Common myeloid progenitor, CD34-positive (primary cell): ENCODE data around the gene FRMD8.

Experiments used
- CTCF ChIA-PET: fragments of 350-600 bp; sonication (Branson Sonifier 250); formaldehyde crosslinking; loops from one replicate; lab custom pipeline; 2021; ENCODE audit warnings: antibody characterized with exemption; lab: Charles Lee
- POLR2A ChIA-PET: fragments of 350-600 bp; sonication (Branson Sonifier 250); formaldehyde crosslinking; loops from one replicate; lab custom pipeline; 2021; ENCODE audit warnings: antibody characterized with exemption; lab: Charles Lee
- DNase-seq, 3 donors: peaks; one replicate each; pipeline versions ENCODE4 v3.0.0 to v3.0.0-alpha.2; 2013
- H3K27ac ChIP-seq, 2 experiments: 1 replicate in 1 of 2; 2 replicates in 1 of 2; pipeline ENCODE4 v1.7.0; 2013; ENCODE audit warnings: inconsistent platforms in 2 of 2, low read length in 2 of 2, mild to moderate bottlenecking in 2 of 2, low read depth in 1 of 2, moderate library complexity in 1 of 2; ENCODE audit not compliant: severe bottlenecking in 2 of 2, insufficient read depth in 1 of 2, poor library complexity in 1 of 2
- H3K27me3 ChIP-seq, 5 experiments: replicated peaks in 2 of 5; 1 replicate in 3 of 5; 2 replicates in 2 of 5; pipeline versions ENCODE4 v1.6.1 to v1.7.0; 2013; ENCODE audit warnings: low read length in 4 of 5, mild to moderate bottlenecking in 2 of 5, moderate library complexity in 2 of 5, inconsistent platforms in 1 of 5; ENCODE audit not compliant: insufficient read depth in 5 of 5, control insufficient read depth in 4 of 5
- H3K36me3 ChIP-seq, 4 experiments: 1 replicate in 2 of 4; 2 replicates in 2 of 4; pipeline versions ENCODE4 v1.6.1 to v1.7.0; 2013; ENCODE audit warnings: low read length in 3 of 4, control low read depth in 1 of 4, mild to moderate bottlenecking in 1 of 4; ENCODE audit not compliant: control insufficient read depth in 4 of 4, insufficient read depth in 4 of 4
- H3K4me1 ChIP-seq, 4 experiments: 1 replicate in 3 of 4; 2 replicates in 1 of 4; pipeline versions ENCODE4 v1.6.1 to v1.7.1; 2013; ENCODE audit warnings: low read length in 3 of 4, mild to moderate bottlenecking in 3 of 4, control low read depth in 1 of 4, inconsistent platforms in 1 of 4, moderate library complexity in 1 of 4; ENCODE audit not compliant: control insufficient read depth in 4 of 4, insufficient read depth in 4 of 4; ENCODE audit errors: control extremely low read depth in 1 of 4
- H3K4me3 ChIP-seq, 7 experiments: 1 replicate in 4 of 7; 2 replicates in 3 of 7; pipeline versions ENCODE4 v1.5.1 to v1.7.0; 2013; ENCODE audit warnings: mild to moderate bottlenecking in 7 of 7, low read length in 6 of 7, moderate library complexity in 6 of 7, inconsistent platforms in 2 of 7, low read depth in 2 of 7, control low read depth in 1 of 7; ENCODE audit not compliant: insufficient read depth in 4 of 7, control insufficient read depth in 1 of 7; ENCODE audit errors: extremely low read depth in 1 of 7
- H3K9me3 ChIP-seq, 5 experiments: 1 replicate in 4 of 5; 2 replicates in 1 of 5; pipeline versions ENCODE4 v1.6.1 to v1.7.1; 2013; ENCODE audit warnings: low read length in 4 of 5, mild to moderate bottlenecking in 2 of 5, inconsistent platforms in 1 of 5, low read depth in 1 of 5, moderate library complexity in 1 of 5; ENCODE audit not compliant: control insufficient read depth in 4 of 5, insufficient read depth in 2 of 5; ENCODE audit errors: control extremely low read depth in 1 of 5
- WGBS: methylation state at CpG from one replicate; pipeline ENCODE4 v1.1.5; 2013; ENCODE audit not compliant: insufficient coverage; 5-methylcytosine and 5-hydroxymethylcytosine counted together

Gene FRMD8

GRCh38 chr11:65437436-65438227, 51.2 kb downstream of the FRMD8 start:
- H3K27me3 ChIP-seq: no peaks in the 10 kb centered on the region
- WGBS: 96% methylated on average over 13 of the region's 14 CpGs
- no peak for DNase-seq
- ChIA-PET CTCF (interaction anchor here (1.0 to 1.2 kb wide), 4 partner anchors 10 to 72 kb away, joined by 3 to 4 read pairs (median 3); no protein-coding TSS in a partner anchor), POLR2A (interaction anchor here (0.8 to 1.7 kb wide), 2 partner anchors 16 to 66 kb away, joined by 3 to 5 read pairs; partner anchors contain the start of gene NEAT1)
- H3K27ac ChIP-seq: no peak overlapping the region
- no peak overlapping the region for H3K4me3 ChIP-seq
- H3K9me3 ChIP-seq: no peaks in the 10 kb centered on the region
- H3K36me3 ChIP-seq: peaks cover 11 to 55% (median 25%) of the 10 kb centered on the region in 4 experiments
- peaks cover 0 to 23% (median 17%) of the 10 kb centered on the region in 4 experiments for H3K4me1 ChIP-seq

GRCh38 chr11:65438257-65439151, 52.1 kb downstream of the FRMD8 start:
- Histone ChIP-seq H3K9me3 (no peaks in the 10 kb centered on the region), H3K36me3 (peaks cover 11 to 54% (median 25%) of the 10 kb centered on the region in 4 experiments), H3K4me1 (peaks cover 7 to 28% (median 20%) of the 10 kb centered on the region in 4 experiments), H3K27me3 (no peaks in the 10 kb centered on the region), H3K27ac (no peak overlapping the region), H3K4me3 (no peak overlapping the region)
- WGBS: no CpG with 5 or more reads among the region's 9 CpGs
- DNase-seq: no peak
- POLR2A ChIA-PET: interaction anchor here (0.7 to 1.7 kb wide), 2 partner anchors 17 to 20 kb away, joined by 5 to 6 read pairs; partner anchors contain the start of gene NEAT1
- CTCF ChIA-PET: no interaction called here

GRCh38 chr11:65439331-65440181, 53.1 kb downstream of the FRMD8 start:
- Histone ChIP-seq H3K27me3 (no peaks in the 10 kb centered on the region), H3K4me1 (peaks cover 11 to 36% (median 27%) of the 10 kb centered on the region in 4 experiments), H3K9me3 (no peaks in the 10 kb centered on the region), H3K27ac (no peak overlapping the region), H3K36me3 (peaks cover 11 to 56% (median 27%) of the 10 kb centered on the region in 4 experiments), H3K4me3 (no peak overlapping the region)
- CTCF ChIA-PET: no interaction called here
- POLR2A ChIA-PET: interaction anchor here (0.7 kb wide), 1 partner anchor 21 kb away, joined by 6 read pairs; no protein-coding TSS in a partner anchor
- WGBS: no CpG with 5 or more reads among the region's 7 CpGs
- no peak for DNase-seq

GRCh38 chr11:65440831-65441499, 54.5 kb downstream of the FRMD8 start:
- POLR2A ChIA-PET: interaction anchor here (1.1 to 3.6 kb wide), 3 partner anchors 11 to 58 kb away, joined by 3 to 26 read pairs (median 3); partner anchors contain the start of gene MALAT1
- no peak overlapping the region for H3K27ac ChIP-seq
- 84% methylated on average over 3 of the region's 8 CpGs for WGBS
- no peaks in the 10 kb centered on the region for H3K27me3 ChIP-seq
- no peak overlapping the region for H3K4me3 ChIP-seq
- H3K9me3 ChIP-seq: no peaks in the 10 kb centered on the region
- H3K36me3 ChIP-seq: peaks cover 8 to 53% (median 25%) of the 10 kb centered on the region in 4 experiments
- CTCF ChIA-PET: interaction anchor here (0.8 to 2.7 kb wide), 5 partner anchors 10 to 47 kb away, joined by 3 to 9 read pairs (median 3); no protein-coding TSS in a partner anchor
- H3K4me1 ChIP-seq: peaks cover 11 to 36% (median 27%) of the 10 kb centered on the region in 4 experiments
- DNase-seq: no peak

GRCh38 chr11:65442842-65443331, 56.5 kb downstream of the FRMD8 start:
- peak overlapping the region in 3 of 7 experiments; percentile 20 to 61 (median 22) for H3K4me3 ChIP-seq
- POLR2A ChIA-PET: interaction anchor here (0.9 to 3.6 kb wide), 7 partner anchors 17 to 64 kb away, joined by 3 to 26 read pairs (median 5); partner anchors contain the start of genes MALAT1 and NEAT1
- no peaks in the 10 kb centered on the region for H3K9me3 ChIP-seq
- no peaks in the 10 kb centered on the region for H3K27me3 ChIP-seq
- H3K4me1 ChIP-seq: peaks cover 11 to 36% (median 27%) of the 10 kb centered on the region in 4 experiments
- peak; percentile 70 to 86 (median 77) for DNase-seq
- WGBS: 4% methylated on average over 7 of the region's 9 CpGs
- peak overlapping the region in 1 of 2 experiments; percentile 38 for H3K27ac ChIP-seq
- peaks cover 4 to 35% (median 15%) of the 10 kb centered on the region in 4 experiments for H3K36me3 ChIP-seq
- CTCF ChIA-PET: interaction anchor here (1.0 to 4.7 kb wide), 4 partner anchors 23 to 37 kb away, joined by 5 to 14 read pairs (median 7); no protein-coding TSS in a partner anchor
